ENCODE measurements around the gene LSM4. TPM values are rescaled to one million over a fixed set of nuclear protein-coding genes. Genes with fewer than 3 reads are reported as not detected.

LSM4 gene
- total and polyA plus RNA-seq, 2 of the 13 experiments (the other 11 are each of a cell fraction or from before 2014, with no cell fraction given) = 65.8 to 166 TPM

GRCh38 chr19:18319591-18320135 lies 3.2 kb downstream of the LSM4 start (continued):
- peak; percentile 75 for TF ChIP-seq MIER3 (CRISPR knock-in tag; IDR thresholded peaks at IDR 0.05; ENCODE audit: borderline replicate concordance)
- TF ChIP-seq SNAPC4 (CRISPR knock-in tag; IDR thresholded peaks at IDR 0.05) = no peak
- peak; percentile 62; the same call in 1 of the 2 replicates for TF ChIP-seq ZNF556 (CRISPR knock-in tag; IDR thresholded peaks at IDR 0.05; ENCODE audit: borderline replicate concordance)
- TF ChIP-seq STAG1 (CRISPR knock-in tag; IDR thresholded peaks at IDR 0.05) = no peak
- no peak; the same call in 1 of the 2 replicates for TF ChIP-seq TGIF2 (CRISPR knock-in tag; IDR thresholded peaks at IDR 0.05)
- no peak for TF ChIP-seq ZNF451 (CRISPR knock-in tag; IDR thresholded peaks at IDR 0.05)
- no peak for TF ChIP-seq MBD4 (IDR thresholded peaks at IDR 0.05; ENCODE audit: borderline replicate concordance, low read length)
- TF ChIP-seq, protein P1, sequence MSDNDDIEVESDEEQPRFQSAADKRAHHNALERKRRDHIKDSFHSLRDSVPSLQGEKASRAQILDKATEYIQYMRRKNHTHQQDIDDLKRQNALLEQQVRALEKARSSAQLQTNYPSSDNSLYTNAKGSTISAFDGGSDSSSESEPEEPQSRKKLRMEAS (IDR thresholded peaks at IDR 0.05) = peak; percentile 73
- no peak for TF ChIP-seq XRCC5 (optimal IDR thresholded peaks at IDR 0.05; ENCODE audit: low read length)
- TF ChIP-seq, protein P2, sequence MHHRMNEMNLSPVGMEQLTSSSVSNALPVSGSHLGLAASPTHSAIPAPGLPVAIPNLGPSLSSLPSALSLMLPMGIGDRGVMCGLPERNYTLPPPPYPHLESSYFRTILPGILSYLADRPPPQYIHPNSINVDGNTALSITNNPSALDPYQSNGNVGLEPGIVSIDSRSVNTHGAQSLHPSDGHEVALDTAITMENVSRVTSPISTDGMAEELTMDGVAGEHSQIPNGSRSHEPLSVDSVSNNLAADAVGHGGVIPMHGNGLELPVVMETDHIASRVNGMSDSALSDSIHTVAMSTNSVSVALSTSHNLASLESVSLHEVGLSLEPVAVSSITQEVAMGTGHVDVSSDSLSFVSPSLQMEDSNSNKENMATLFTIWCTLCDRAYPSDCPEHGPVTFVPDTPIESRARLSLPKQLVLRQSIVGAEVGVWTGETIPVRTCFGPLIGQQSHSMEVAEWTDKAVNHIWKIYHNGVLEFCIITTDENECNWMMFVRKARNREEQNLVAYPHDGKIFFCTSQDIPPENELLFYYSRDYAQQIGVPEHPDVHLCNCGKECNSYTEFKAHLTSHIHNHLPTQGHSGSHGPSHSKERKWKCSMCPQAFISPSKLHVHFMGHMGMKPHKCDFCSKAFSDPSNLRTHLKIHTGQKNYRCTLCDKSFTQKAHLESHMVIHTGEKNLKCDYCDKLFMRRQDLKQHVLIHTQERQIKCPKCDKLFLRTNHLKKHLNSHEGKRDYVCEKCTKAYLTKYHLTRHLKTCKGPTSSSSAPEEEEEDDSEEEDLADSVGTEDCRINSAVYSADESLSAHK (CRISPR knock-in tag; IDR thresholded peaks at IDR 0.05; ENCODE audit: borderline replicate concordance) = no peak
- TF ChIP-seq FOXO1 (CRISPR knock-in tag; IDR thresholded peaks at IDR 0.05) = peak; percentile 96
- TF ChIP-seq ATAD3A (CRISPR knock-in tag; IDR thresholded peaks at IDR 0.05) = no peak
- TF ChIP-seq, protein P3, sequence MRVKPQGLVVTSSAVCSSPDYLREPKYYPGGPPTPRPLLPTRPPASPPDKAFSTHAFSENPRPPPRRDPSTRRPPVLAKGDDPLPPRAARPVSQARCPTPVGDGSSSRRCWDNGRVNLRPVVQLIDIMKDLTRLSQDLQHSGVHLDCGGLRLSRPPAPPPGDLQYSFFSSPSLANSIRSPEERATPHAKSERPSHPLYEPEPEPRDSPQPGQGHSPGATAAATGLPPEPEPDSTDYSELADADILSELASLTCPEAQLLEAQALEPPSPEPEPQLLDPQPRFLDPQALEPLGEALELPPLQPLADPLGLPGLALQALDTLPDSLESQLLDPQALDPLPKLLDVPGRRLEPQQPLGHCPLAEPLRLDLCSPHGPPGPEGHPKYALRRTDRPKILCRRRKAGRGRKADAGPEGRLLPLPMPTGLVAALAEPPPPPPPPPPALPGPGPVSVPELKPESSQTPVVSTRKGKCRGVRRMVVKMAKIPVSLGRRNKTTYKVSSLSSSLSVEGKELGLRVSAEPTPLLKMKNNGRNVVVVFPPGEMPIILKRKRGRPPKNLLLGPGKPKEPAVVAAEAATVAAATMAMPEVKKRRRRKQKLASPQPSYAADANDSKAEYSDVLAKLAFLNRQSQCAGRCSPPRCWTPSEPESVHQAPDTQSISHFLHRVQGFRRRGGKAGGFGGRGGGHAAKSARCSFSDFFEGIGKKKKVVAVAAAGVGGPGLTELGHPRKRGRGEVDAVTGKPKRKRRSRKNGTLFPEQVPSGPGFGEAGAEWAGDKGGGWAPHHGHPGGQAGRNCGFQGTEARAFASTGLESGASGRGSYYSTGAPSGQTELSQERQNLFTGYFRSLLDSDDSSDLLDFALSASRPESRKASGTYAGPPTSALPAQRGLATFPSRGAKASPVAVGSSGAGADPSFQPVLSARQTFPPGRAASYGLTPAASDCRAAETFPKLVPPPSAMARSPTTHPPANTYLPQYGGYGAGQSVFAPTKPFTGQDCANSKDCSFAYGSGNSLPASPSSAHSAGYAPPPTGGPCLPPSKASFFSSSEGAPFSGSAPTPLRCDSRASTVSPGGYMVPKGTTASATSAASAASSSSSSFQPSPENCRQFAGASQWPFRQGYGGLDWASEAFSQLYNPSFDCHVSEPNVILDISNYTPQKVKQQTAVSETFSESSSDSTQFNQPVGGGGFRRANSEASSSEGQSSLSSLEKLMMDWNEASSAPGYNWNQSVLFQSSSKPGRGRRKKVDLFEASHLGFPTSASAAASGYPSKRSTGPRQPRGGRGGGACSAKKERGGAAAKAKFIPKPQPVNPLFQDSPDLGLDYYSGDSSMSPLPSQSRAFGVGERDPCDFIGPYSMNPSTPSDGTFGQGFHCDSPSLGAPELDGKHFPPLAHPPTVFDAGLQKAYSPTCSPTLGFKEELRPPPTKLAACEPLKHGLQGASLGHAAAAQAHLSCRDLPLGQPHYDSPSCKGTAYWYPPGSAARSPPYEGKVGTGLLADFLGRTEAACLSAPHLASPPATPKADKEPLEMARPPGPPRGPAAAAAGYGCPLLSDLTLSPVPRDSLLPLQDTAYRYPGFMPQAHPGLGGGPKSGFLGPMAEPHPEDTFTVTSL (CRISPR knock-in tag; IDR thresholded peaks at IDR 0.05; ENCODE audit: borderline replicate concordance) = no peak; the same call in 1 of the 2 replicates
- TF ChIP-seq ZKSCAN5 (CRISPR knock-in tag; IDR thresholded peaks at IDR 0.05) = no peak
